IPS-15b (cell line): ENCODE results near the gene RPL37A.

Source experiments
- H3K27me3 ChIP-seq: one replicate; pipeline ENCODE4 v1.6.1; 2013; ENCODE audit warnings: low read length; ENCODE audit not compliant: control insufficient read depth, insufficient read depth
- H3K36me3 ChIP-seq: one replicate; pipeline ENCODE4 v1.6.1; 2013; ENCODE audit warnings: low read length; ENCODE audit not compliant: control insufficient read depth, insufficient read depth
- H3K4me1 ChIP-seq: one replicate; pipeline ENCODE4 v1.6.1; 2013; ENCODE audit warnings: mild to moderate bottlenecking, low read length; ENCODE audit not compliant: control insufficient read depth, insufficient read depth
- H3K4me3 ChIP-seq: one replicate; pipeline ENCODE4 v1.5.1; 2013; ENCODE audit warnings: low read depth, low read length
- H3K9ac ChIP-seq: one replicate; pipeline ENCODE4 v1.6.1; 2013; ENCODE audit warnings: low read depth, mild to moderate bottlenecking, low read length
- H3K9me3 ChIP-seq: one replicate; pipeline ENCODE4 v1.6.1; 2013; ENCODE audit warnings: mild to moderate bottlenecking, low read length; ENCODE audit not compliant: control insufficient read depth, insufficient read depth

Gene RPL37A

GRCh38 chr2:216525972-216526371 is 27.3 kb downstream of the RPL37A start:
- H3K9me3 ChIP-seq = no peaks in the 10 kb centered on the region
- H3K27me3 ChIP-seq = no peaks in the 10 kb centered on the region
- H3K4me1 ChIP-seq = no peaks in the 10 kb centered on the region
- no peak overlapping the region for H3K9ac ChIP-seq
- H3K36me3 ChIP-seq = peaks cover 3% of the 10 kb centered on the region
- H3K4me3 ChIP-seq = no peak overlapping the region

GRCh38 chr2:216526939-216527338 is 28.3 kb downstream of the RPL37A start:
- Histone ChIP-seq H3K4me3 (no peak overlapping the region), H3K27me3 (no peaks in the 10 kb centered on the region), H3K36me3 (peaks cover 3% of the 10 kb centered on the region), H3K4me1 (no peaks in the 10 kb centered on the region), H3K9me3 (no peaks in the 10 kb centered on the region), H3K9ac (no peak overlapping the region)

DNA sequence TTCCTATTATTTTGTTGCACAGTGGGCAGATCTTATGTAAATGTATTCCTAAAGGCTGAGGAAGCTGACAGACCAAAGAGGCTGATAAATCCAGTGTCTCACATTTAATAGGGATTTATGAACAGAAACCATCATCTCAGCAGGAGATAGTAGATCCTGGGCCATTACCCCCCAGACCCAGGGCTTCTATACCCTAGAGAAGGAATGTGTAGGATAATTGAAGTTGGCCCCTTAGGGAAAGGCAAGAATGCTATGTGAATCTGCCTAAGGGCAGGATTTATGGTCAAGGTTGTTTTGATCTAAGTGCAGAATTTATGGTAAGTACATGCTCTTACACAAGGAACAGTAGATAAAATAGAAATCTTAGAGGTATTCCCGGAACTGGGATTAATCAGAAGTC is 29.0 kb downstream of the RPL37A start:
- Histone ChIP-seq H3K27me3 (no peaks in the 10 kb centered on the region), H3K36me3 (peaks cover 3% of the 10 kb centered on the region), H3K4me1 (no peaks in the 10 kb centered on the region), H3K9me3 (no peaks in the 10 kb centered on the region), H3K4me3 (no peak overlapping the region), H3K9ac (no peak overlapping the region)

GRCh38 chr2:216532562-216532961 is 33.9 kb downstream of the RPL37A start:
- H3K36me3 ChIP-seq = peaks cover 3% of the 10 kb centered on the region
- H3K4me3 ChIP-seq = no peak overlapping the region
- H3K4me1 ChIP-seq = no peaks in the 10 kb centered on the region
- H3K9me3 ChIP-seq = no peaks in the 10 kb centered on the region
- no peaks in the 10 kb centered on the region for H3K27me3 ChIP-seq
- H3K9ac ChIP-seq = no peak overlapping the region

DNA sequence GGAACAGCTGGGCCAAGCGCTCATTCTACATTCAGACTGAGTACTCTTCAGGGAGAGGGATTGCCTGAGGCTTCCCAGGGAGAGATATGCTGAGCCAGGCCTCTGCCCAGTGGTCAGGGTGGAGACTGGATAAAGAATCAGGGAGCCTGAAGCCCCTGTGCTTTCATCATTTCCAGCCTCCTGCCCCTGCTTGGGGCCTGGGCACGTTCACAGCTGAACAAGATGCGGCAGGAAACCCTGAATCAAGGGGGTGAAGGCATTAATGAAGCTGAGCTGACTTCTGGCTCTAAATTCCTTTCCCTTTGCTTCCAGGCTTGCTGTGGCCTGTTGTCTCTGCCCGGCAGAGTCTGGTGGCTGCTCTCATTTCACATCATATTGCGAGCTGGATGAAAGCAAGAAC is 35.0 kb downstream of the RPL37A start:
- H3K27me3 ChIP-seq = no peaks in the 10 kb centered on the region

GRCh38 chr2:216534809-216535208 is 36.2 kb downstream of the RPL37A start:
- Histone ChIP-seq H3K4me1 (no peaks in the 10 kb centered on the region), H3K4me3 (no peak overlapping the region), H3K27me3 (no peaks in the 10 kb centered on the region), H3K36me3 (peaks cover 3% of the 10 kb centered on the region), H3K9ac (no peak overlapping the region), H3K9me3 (no peaks in the 10 kb centered on the region)

More for the DNA sequence above, 35.0 kb downstream of the RPL37A start:
- Histone ChIP-seq H3K9ac (no peak overlapping the region), H3K4me3 (no peak overlapping the region), H3K9me3 (no peaks in the 10 kb centered on the region), H3K4me1 (no peaks in the 10 kb centered on the region), H3K36me3 (peaks cover 3% of the 10 kb centered on the region)

DNA sequence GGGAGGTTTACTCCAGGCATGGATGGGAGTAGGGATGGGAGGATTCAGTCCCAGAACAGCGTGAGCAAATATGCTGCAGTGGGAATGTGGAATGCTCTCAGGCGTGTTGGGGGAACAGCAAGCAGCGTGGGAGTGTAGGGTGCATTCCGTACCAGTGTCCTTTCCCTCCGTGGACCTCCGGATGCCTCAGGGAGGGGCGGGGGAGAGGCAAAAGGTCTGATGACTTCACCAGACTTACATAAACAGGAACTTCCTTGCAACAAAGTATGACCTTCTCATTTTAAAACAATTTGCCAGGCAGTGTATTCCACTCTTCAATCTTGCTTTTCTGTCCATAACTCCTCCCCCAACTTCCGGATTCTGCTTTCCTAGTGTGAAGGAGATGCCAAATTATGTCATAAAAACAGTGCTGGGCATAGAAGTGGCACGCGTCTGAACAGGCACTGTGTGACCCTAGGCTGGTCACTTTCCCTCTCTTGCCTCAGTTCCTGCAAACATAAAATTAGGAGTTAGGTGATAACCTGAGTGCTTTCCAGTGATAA is 36.9 kb downstream of the RPL37A start:
- H3K9ac ChIP-seq = no peak overlapping the region
- peaks cover 3% of the 10 kb centered on the region for H3K36me3 ChIP-seq
- H3K9me3 ChIP-seq = no peaks in the 10 kb centered on the region
- no peak overlapping the region for H3K4me3 ChIP-seq
- no peaks in the 10 kb centered on the region for H3K4me1 ChIP-seq
- H3K27me3 ChIP-seq = no peaks in the 10 kb centered on the region

DNA sequence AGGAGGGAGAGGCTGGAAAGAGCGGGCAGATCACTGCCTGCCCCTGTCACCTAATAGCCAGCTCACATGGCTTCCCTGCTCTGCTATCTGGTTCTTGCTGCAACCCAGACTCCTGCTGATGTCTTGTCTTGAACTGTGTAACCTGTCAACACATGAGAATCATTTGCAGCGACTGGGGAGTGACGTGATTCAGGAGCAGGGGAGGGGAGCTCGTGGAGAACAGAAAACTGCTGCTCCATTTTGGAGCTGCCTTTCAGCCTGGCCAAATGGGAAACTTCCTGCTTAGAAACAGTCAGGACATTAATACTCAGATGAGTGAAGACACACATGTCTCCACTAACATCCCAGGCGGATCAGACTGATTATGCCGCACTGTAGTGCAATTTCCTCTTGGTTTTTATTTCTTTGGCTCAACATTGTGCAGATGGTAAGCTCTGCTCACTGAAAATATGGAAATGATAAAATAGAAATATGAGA is 38.1 kb downstream of the RPL37A start:
- no peaks in the 10 kb centered on the region for H3K27me3 ChIP-seq
- H3K9ac ChIP-seq = no peak overlapping the region
- no peak overlapping the region for H3K4me3 ChIP-seq
- H3K36me3 ChIP-seq = peaks cover 3% of the 10 kb centered on the region
- H3K4me1 ChIP-seq = no peaks in the 10 kb centered on the region
- no peaks in the 10 kb centered on the region for H3K9me3 ChIP-seq

DNA sequence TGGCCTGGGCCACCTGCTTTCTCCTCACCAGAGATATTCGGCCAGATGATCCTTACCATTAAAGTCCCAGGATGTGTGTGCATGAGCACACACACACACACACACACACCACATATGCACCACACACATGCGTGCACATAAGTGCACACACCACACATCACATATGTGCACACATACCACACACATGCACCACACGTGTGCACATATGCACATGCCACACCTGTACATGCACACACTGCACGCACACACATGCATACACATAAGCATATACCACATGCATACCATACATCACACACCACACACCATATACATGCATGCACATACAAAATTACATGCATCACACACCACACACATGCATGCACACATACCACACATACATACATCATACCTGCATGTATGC is 38.7 kb downstream of the RPL37A start:
- Histone ChIP-seq H3K36me3 (peaks cover 3% of the 10 kb centered on the region), H3K9me3 (no peaks in the 10 kb centered on the region), H3K9ac (no peak overlapping the region), H3K4me1 (no peaks in the 10 kb centered on the region), H3K27me3 (no peaks in the 10 kb centered on the region), H3K4me3 (no peak overlapping the region)

DNA sequence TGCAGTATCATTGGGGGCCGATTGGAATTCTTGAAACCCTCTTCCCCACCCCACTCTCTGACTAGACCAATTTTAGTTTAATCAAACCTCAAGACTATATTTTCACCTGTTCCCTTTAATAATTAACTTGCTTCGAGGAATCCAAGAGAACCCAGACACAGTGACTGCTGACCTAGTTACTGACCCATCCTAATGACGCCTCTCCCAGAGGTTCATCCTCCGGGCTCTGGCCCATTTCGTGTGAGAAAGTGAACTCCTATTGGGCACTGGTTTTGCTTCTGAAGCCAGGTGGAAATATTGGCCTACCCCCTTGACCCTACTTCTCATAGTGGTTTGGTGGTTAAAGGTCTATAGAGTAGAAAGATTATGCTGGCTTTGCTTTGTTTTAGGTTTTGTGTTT is 39.9 kb downstream of the RPL37A start:
- no peak overlapping the region for H3K9ac ChIP-seq
- no peaks in the 10 kb centered on the region for H3K27me3 ChIP-seq
- no peaks in the 10 kb centered on the region for H3K9me3 ChIP-seq
- peaks cover 3% of the 10 kb centered on the region for H3K36me3 ChIP-seq
- no peak overlapping the region for H3K4me3 ChIP-seq
- H3K4me1 ChIP-seq = no peaks in the 10 kb centered on the region

DNA sequence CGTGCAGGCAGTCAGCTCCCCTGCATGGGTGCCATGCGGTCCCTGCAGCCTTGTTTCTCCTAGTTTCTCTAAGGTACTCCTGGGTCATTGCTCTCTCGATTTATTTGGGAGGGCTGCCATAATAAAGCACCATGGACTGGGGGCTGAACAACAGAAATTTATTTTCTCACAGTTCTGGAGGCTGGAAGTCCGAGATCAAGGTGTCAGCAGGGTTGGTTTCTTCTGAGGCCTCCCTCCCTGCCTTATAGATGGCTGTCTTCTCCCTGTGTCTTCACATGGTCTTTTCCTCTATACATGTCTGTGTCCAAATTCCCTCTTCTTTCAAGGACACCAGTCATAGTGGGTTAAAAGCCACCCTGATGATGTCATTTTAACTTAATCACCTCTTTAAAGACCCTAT is 40.5 kb downstream of the RPL37A start:
- no peaks in the 10 kb centered on the region for H3K27me3 ChIP-seq
- peaks cover 3% of the 10 kb centered on the region for H3K36me3 ChIP-seq
- H3K4me1 ChIP-seq = no peaks in the 10 kb centered on the region
- no peak overlapping the region for H3K9ac ChIP-seq
- H3K4me3 ChIP-seq = no peak overlapping the region
- no peaks in the 10 kb centered on the region for H3K9me3 ChIP-seq

- Histone ChIP-seq H3K9me3 (no peaks in the 10 kb centered on the region), H3K27me3 (no peaks in the 10 kb centered on the region), H3K36me3 (peaks cover 3% of the 10 kb centered on the region), H3K4me1 (no peaks in the 10 kb centered on the region), H3K9ac (no peak overlapping the region), H3K4me3 (no peak overlapping the region)
These were observed 41.2 kb downstream of the RPL37A start for GRCh38 chr2:216539791-216540241.
